ENCODE results near the gene CWC22. TPM values are rescaled to one million over a fixed set of nuclear protein-coding genes. Genes with fewer than 3 reads are reported as not detected.

CWC22 gene
- total and polyA plus RNA-seq, 2 of the 8 experiments (the other 6 are each of a cell fraction or from before 2014, with no cell fraction given) = 3.7 to 34.0 TPM

- Histone ChIP-seq H3K18ac (ENCODE audit: extremely low read depth, low read length) (no peak overlapping the region), H2AK5ac (ENCODE audit: low read depth, low read length) (no peak overlapping the region), H4K91ac (replicated peaks; ENCODE audit: insufficient read length, low read length) (no peak overlapping the region), H3K23ac (ENCODE audit: insufficient read length) (no peak overlapping the region), H2BK12ac (ENCODE audit: low read depth, low read length) (no peak overlapping the region), H3K79me2 (ENCODE audit: control insufficient read depth in 1 of 2, insufficient read depth in 2 of 2, low read length in 2 of 2) (no peaks in the 10 kb centered on the region), H4K8ac (ENCODE audit: extremely low read depth, insufficient read depth, low read length) (no peak overlapping the region), H3K79me1 (ENCODE audit: low read depth, low read length) (no peaks in the 10 kb centered on the region), H3K4ac (replicated peaks; ENCODE audit: insufficient read length, low read depth, low read length) (no peak overlapping the region), H3K56ac (replicated peaks; ENCODE audit: insufficient read length, low read depth, low read length) (no peak overlapping the region), H2BK120ac (replicated peaks; ENCODE audit: low read depth, low read length) (no peak overlapping the region), H3K27ac (ENCODE audit: low read depth, low read length) (no peak overlapping the region), H3K23me2 (ENCODE audit: low read depth, low read length) (no peaks in the 10 kb centered on the region), H3K9ac (replicated peaks in 1 of 4; ENCODE audit: extremely low read depth in 1 of 4, low read depth in 3 of 4, low read length in 3 of 4) (no peak overlapping the region), H3K14ac (ENCODE audit: insufficient read length) (no peak overlapping the region), H3K36me3 (ENCODE audit: control insufficient read depth in 2 of 4, insufficient read depth in 4 of 4, low read length in 3 of 4) (no peaks in the 10 kb centered on the region), H3K27me3 (replicated peaks in 1 of 4; ENCODE audit: control insufficient read depth in 3 of 4, extremely low read depth in 1 of 4, insufficient read depth in 3 of 4, low read length in 3 of 4) (peaks cover 0 to under 1% (median 0%) of the 10 kb centered on the region in 4 experiments; a peak in 1 of 7 replicates), H3K9me3 (ENCODE audit: insufficient read depth in 2 of 2, low read depth in 1 of 2, low read length in 1 of 2) (no peaks in the 10 kb centered on the region), H2AFZ (ENCODE audit: low read length) (no peak overlapping the region), H4K5ac (ENCODE audit: insufficient read length, low read depth, low read length) (no peak overlapping the region), H2BK5ac (ENCODE audit: low read depth, low read length) (no peak overlapping the region), H2BK15ac (ENCODE audit: low read length) (no peak overlapping the region), H2BK20ac (ENCODE audit: low read length) (no peak overlapping the region), H3K4me3 (ENCODE audit: extremely low read depth in 1 of 4, insufficient read depth in 2 of 4, low read depth in 3 of 4, low read length in 4 of 4) (no peak overlapping the region), H3K4me2 (ENCODE audit: insufficient read depth in 1 of 2, low read depth in 2 of 2, low read length in 2 of 2) (no peak overlapping the region), H4K20me1 (replicated peaks in 1 of 2; ENCODE audit: control insufficient read depth in 1 of 2, insufficient read depth in 2 of 2, low read length in 2 of 2) (no peaks in the 10 kb centered on the region), H3K4me1 (replicated peaks in 1 of 4; ENCODE audit: control insufficient read depth in 3 of 4, insufficient read depth in 4 of 4, low read length in 3 of 4) (no peaks in the 10 kb centered on the region; a peak in 1 of 7 replicates)
- ChIA-PET POLR2A (ENCODE audit: partially characterized antibody) (no interaction called here), CTCF (ENCODE audit: partially characterized antibody) (interaction anchor here (0.6 to 2.2 kb wide), 5 partner anchors 9 to 96 kb away, joined by 4 to 7 read pairs (median 6); no protein-coding TSS in a partner anchor)
- whole genome bisulfite sequencing, 2 experiments (ENCODE audit: extremely low coverage in 1 of 2, insufficient coverage in 1 of 2, insufficient read length in 1 of 2, insufficient replicate concordance in 2 of 2, low coverage in 1 of 2, low lambda C conversion rate in 2 of 2, missing lambda C conversion rate in 1 of 2) = 91% methylated on average over 1 of the region's 1 CpG; no CpG with 5 or more reads in 1 of the 2 experiments
- no peak for DNase-seq (ENCODE audit: low read depth in 1 of 2, low spot score in 2 of 2)
- TF ChIP-seq SP4 (IDR thresholded peaks at IDR 0.05; ENCODE audit: low read length) (no peak), CHD2 (IDR thresholded peaks at IDR 0.05; ENCODE audit: low read length) (no peak), BRCA1 (IDR thresholded peaks at IDR 0.05; ENCODE audit: low read depth, low read length) (no peak), CBX5 (IDR thresholded peaks at IDR 0.05; ENCODE audit: low read depth, low read length) (no peak), NANOG (IDR thresholded peaks at IDR 0.05; ENCODE audit: insufficient read depth, low read depth, low read length, poor library complexity, severe bottlenecking) (no peak), SRF (IDR thresholded peaks at IDR 0.05; ENCODE audit: low read depth, low read length) (no peak), TAF7 (optimal IDR thresholded peaks at IDR 0.05; ENCODE audit: borderline replicate concordance, low read depth, low read length) (no peak), KDM1A (IDR thresholded peaks at IDR 0.05; ENCODE audit: borderline replicate concordance, low read length) (no peak), CBX8 (IDR thresholded peaks at IDR 0.05; ENCODE audit: borderline replicate concordance, low read depth, low read length) (no peak)
- FAIRE-seq = no peak
These were observed 33.2 kb upstream of the CWC22 start for GRCh38 chr2:180040146-180040925.

Measured in H1 (cell line).